Bronchial epithelial cell (primary cell): ENCODE results near the gene LBX1. TPM values are rescaled to one million over a fixed set of nuclear protein-coding genes. Genes with fewer than 3 reads are reported as not detected.

Source experiments
- DNase-seq: peaks from one replicate; pipeline ENCODE4 v3.0.0-alpha.2; 2010; ENCODE audit warnings: low read depth
- FAIRE-seq: peaks from 2 replicates; lab custom pipeline; 2011; peaks lifted over from hg19 to GRCh38; lab: Jason Lieb, UNC
- H3K27me3 ChIP-seq: 2 replicates; pipeline ENCODE4 v1.5.1; 2011; ENCODE audit warnings: low read length; ENCODE audit not compliant: control insufficient read depth, insufficient read depth
- H3K36me3 ChIP-seq: 2 replicates; pipeline ENCODE4 v1.5.1; 2011; ENCODE audit warnings: low read length; ENCODE audit not compliant: control insufficient read depth, insufficient read depth
- H3K4me3 ChIP-seq: 2 replicates; pipeline ENCODE4 v1.5.1; 2011; ENCODE audit warnings: mild to moderate bottlenecking, low read depth, low read length, control low read depth
- total RNA-seq: library from RNA; depleted of rRNA; stranded (reverse); fragments of >200 nt; gene quantifications from 2 replicates; pipeline ENCODE4 v1.2.1, GENCODE V29; 2014
- TF ChIP-seq, protein P1 (sequence below): IDR thresholded peaks from 2 replicates; pipeline ENCODE4 v1.5.1; 2011; ENCODE audit warnings: mild to moderate bottlenecking, moderate library complexity, low read length, control low read depth, inconsistent platforms; ENCODE audit not compliant: insufficient read depth, severe bottlenecking

Gene LBX1
- total RNA-seq, 1 donor from 2014 or later, result not detected

GRCh38 chr10:101226491-101227428, 2.5 kb downstream of the LBX1 start:
- Histone ChIP-seq H3K4me3 (no peak overlapping the region), H3K27me3 (peaks cover 82% of the 10 kb centered on the region), H3K36me3 (no peaks in the 10 kb centered on the region)
- FAIRE-seq (no peak), DNase-seq (no peak)
- TF ChIP-seq, protein P1, sequence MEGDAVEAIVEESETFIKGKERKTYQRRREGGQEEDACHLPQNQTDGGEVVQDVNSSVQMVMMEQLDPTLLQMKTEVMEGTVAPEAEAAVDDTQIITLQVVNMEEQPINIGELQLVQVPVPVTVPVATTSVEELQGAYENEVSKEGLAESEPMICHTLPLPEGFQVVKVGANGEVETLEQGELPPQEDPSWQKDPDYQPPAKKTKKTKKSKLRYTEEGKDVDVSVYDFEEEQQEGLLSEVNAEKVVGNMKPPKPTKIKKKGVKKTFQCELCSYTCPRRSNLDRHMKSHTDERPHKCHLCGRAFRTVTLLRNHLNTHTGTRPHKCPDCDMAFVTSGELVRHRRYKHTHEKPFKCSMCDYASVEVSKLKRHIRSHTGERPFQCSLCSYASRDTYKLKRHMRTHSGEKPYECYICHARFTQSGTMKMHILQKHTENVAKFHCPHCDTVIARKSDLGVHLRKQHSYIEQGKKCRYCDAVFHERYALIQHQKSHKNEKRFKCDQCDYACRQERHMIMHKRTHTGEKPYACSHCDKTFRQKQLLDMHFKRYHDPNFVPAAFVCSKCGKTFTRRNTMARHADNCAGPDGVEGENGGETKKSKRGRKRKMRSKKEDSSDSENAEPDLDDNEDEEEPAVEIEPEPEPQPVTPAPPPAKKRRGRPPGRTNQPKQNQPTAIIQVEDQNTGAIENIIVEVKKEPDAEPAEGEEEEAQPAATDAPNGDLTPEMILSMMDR, result no peak

GRCh38 chr10:101225846-101226421, 3.3 kb downstream of the LBX1 start:
- Histone ChIP-seq H3K27me3 (peaks cover 73% of the 10 kb centered on the region), H3K36me3 (no peaks in the 10 kb centered on the region), H3K4me3 (no peak overlapping the region)
- DNase-seq, result no peak
- FAIRE-seq, result peak; percentile 80
- TF ChIP-seq, protein P1, result no peak

DNA sequence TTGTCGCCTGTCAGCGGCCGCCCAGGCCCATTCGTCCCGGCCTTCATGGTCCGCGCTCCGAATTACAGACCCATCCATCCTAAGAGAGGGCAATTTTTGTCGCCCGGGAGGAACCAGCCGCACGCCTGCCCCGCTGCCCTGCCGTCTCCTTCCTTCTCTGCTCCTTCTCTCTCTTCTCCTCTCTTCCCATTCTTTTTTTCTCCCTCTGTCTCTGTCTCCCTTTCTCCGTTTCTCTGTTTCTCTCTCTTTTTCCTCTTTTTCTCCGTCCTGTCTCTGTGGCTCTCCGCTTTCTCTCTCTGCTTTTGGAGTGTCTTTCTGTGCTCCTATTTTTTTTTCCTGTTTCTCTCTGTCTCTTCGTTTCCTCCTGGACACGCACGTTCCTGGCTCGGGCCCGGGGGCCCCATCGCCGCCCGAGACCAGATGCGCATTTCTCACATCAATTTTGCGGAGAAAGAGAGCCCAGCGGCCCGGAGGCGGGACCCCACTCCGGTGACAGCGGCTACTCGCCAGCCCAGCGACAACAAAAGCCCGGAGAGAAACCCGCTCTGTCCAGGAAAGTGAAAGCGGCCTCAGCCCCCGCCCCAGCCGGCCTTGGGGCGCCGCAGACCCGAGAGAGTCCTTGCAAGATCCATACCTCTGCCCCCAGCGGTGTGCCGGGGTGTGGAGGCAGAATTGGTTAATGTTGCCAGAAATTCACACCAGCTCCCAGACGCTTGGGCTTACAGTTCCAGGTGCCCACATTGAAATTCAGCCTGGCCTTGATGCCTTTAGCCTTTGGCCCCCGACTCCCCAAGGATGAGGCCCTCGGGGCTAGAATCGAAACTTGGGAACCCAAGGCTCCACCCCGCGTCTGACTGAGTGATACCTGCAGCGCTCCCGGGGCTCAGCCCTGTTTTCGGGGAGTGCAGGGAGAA, 4.1 kb downstream of the LBX1 start:
- no peak overlapping the region for H3K4me3 ChIP-seq
- no peak for FAIRE-seq
- no peaks in the 10 kb centered on the region for H3K36me3 ChIP-seq

GRCh38 chr10:101224060-101224909, 5.0 kb downstream of the LBX1 start:
- FAIRE-seq, result no peak
- peaks cover 74% of the 10 kb centered on the region for H3K27me3 ChIP-seq
- TF ChIP-seq, protein P1, result no peak

More for the DNA sequence above, 4.1 kb downstream of the LBX1 start:
- no peak for DNase-seq
- peaks cover 74% of the 10 kb centered on the region for H3K27me3 ChIP-seq
- TF ChIP-seq, protein P1, result no peak

More at GRCh38 chr10:101224060-101224909, 5.0 kb downstream of the LBX1 start:
- DNase-seq, result no peak
- no peak overlapping the region for H3K4me3 ChIP-seq
- H3K36me3 ChIP-seq, result no peaks in the 10 kb centered on the region
